GM19397 (cell line): Measurements from ENCODE around the gene ZNF107.

Source experiments
- ATAC-seq: cut with Tn5 transposase; IDR thresholded peaks from one replicate; pipeline ENCODE4 v1.9.1; 2021; ENCODE audit warnings: mild to moderate bottlenecking, moderate library complexity; ENCODE audit not compliant: unreplicated experiment

Gene ZNF107

DNA sequence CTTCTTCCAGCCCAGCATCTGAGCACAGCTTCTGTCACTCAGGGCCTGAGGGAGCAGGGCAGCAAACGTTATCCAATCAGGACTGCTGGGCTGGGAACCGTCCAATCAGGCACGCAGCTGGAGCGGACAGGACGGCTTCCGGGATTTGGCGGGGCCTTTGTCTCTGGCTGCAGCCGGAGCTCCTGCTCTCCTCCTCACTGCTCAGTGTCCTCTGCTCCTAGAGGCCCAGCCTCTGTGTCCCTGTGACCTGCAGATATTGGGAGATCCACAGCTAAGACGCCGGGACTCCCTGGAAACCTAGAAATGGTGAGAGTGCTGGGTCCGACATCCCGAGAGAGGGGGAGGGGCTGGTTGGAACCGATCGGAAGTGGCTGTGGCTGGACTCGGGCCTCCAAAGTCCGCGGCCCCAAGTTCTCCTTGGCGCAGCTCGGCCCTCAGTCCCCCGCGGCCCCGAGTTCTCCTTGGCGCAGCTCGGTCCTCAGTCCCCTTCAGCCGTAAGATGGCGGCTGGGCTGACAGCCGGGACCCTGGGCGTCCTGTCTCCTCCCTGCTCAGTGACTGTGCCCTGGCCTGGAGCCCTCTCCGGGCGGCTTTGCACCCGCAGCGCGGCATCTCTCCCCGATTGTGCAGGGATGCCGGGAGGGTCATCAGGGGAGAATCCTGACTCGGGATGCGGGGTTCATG is at the start of gene ZNF107:
TSS of gene ZNF107 (plus strand) at position 154 of the 683 bp plus-strand sequence. CDS start at position 304, 150 bp downstream.
- ATAC-seq: peak; percentile 99

DNA sequence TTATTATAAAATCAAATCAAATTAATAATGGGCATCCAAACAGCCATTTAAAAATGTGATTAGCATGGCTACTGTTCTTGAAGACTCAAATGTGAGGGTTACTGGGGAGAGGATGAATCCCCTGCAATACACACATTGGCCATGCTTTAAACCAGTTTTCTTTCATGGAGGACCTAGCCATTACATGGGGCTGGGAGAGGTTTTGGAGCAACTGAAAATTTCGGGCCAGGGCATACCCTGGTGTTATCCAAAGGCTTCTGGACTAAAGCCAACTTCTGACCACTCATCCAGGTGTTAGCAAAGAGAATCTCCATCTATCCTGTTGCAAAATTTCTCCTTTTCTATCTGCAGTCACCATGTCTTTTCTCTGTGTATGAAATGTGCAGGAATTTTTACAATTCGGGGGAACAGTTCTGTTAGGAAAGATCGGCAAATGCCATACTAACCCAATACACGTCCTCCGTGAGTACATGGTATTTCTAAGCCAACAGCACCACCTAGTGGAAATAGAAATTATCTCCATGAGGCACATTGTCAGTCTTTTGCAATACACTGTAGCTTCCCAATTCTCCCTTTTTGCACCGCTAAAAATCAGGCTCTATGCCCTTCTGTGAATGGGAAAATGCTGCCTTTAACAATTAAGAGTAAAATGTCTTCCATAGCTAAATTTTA is 47.0 kb upstream of the ZNF107 start:
- ATAC-seq: no peak

DNA sequence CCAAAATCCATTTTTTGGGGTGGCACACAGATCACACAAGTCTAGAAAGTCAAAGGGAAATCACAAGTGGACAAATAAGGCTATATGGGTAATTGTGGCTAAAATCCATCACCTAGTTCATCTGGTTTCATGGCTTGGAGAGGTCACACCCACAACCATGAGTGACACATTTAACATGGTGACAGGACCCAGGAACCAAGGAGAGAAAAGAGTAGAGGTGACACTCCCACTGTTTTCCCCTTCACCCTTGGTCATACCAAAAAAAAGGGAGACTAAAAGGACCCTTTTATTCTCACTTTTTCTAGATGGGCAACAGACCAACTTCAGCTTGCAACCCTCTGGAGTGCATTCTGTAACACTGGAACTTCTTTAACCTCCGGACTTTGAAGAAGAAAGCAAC is 46.2 kb upstream of the ZNF107 start:
- ATAC-seq: no peak

DNA sequence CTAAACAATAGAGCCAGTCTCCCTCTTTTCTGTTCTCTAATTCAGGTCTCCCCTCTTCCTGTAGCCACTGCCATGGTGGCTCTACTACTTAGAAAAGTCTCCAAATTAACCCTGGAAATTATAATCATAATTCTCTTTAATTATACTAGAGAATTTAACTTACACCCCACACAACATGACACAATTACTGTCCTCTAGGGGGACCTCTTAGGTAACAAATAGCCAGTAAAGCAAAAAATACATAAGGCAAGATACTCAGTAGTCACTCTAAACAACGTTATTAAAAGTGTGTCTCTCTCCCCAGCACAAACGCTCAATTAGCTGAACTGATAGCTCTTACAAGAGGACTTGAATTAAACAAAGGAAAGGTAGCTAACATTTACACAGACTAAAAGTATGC is 44.3 kb upstream of the ZNF107 start:
- ATAC-seq: no peak

DNA sequence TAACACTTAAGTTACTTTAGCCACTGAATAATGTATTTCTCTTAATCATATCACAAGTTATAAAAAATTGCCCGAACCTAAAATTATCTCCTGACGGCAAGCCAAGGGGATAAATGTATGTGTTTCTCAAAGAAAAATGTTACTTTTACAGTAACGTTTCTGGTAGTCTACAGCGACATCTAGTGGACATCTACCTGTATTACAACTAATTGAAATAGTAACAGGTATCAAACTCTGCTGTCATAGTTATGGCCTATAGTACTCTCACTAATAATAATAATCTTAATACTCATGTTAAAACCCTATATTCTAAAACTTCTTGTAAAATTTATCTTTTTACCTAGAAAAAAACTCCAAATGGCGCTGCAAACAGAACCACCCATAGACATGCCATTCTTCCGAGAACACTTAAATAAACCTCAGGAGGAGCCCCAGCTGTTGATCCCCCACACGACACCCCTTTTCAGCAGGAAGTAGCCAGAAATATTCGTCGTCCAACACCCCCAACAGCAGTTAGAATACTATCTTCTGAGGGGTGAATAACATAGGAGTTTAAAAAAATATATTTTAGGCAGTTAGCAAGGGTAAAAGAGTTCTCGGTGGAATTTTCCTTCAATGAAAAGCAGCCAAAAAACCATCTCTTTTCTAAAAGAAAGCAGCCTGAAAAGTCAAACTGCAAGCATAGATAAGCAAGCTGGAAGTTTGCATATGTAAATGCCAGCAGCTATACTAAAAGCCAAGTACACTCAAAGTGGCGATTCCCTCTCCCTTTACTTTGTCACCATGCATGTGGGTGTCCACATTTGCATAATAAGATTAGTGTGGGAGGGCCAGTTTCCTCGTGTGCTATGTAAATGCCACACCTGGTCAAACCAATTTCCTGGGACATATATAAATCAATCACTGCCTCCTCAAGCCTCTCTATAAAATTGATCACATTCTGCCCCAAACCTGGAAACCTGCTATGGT is 40.5 kb upstream of the ZNF107 start:
- ATAC-seq: no peak

DNA sequence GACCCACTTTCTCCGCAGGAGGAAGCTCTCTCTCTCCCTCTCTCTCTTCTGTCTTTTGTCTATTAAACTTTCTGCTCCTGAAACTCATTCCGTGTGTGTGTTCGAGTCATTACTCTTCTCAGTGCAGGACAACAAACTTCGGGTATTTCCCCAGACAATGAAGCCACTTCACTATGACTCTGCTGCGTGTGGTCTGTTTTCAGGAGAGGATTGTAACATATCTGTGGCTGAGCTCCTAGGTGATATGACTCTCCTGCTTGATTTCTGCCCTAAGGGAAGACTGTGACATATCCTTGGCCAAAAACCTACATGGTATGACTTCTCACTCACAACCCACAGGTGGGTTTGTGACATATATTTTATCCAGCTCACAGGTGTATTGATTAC is 39.9 kb upstream of the ZNF107 start:
- ATAC-seq: no peak

DNA sequence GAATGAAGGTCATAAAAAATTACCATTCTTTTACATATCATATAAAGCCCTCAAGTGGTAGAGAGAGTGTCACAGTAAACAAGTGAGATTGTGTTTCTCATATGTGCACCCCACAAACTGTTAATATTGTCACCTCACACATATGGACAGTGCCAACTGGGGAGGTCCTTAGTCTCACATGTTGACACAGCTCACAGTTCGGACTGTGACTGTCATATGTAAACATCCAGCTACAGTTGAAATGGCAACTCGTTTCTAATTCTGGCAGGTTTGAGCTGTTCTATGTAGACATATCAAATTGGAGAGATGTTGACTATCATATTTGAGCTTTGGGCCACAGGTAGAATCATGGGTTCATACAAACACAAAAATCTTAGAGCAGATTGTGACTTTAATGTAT is 39.4 kb upstream of the ZNF107 start:
- ATAC-seq: no peak

DNA sequence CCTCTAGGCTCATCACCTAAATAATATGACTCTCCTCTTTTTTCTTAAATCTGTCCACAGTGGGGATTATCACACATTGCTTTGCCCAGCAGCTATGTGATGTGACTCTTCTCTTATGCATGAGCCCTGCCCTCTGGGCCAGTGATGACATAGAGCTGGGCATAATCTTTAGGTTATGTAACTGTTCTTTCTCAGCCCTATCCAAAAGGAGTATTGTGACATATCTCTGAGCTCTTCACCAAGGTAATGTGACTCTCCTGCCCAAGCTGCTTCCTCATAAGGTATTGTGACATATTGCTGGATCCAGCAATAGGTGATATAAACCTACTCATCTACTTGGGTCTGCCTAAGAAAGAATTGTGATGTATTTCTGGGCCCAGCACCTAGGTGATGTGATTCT is 37.7 kb upstream of the ZNF107 start:
- ATAC-seq: no peak

DNA sequence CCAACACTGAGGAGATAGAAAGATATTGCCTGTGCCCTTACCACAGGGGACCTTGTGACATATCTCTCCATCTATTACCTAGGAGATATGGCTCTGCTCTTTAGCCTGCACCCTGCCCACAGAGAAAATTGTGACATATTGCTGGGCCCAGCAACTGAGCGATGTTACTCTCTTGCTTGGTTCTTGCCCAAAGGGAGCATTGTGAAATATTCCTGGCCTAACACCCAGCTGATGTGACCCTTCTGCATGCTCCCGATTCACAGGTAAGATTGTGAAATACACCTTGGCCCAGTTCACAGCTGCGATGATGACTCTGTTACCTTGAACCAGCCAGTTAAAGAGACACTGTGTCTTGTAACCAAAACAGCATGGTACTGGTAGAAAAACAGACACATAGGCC is 37.2 kb upstream of the ZNF107 start:
- no peak for ATAC-seq

DNA sequence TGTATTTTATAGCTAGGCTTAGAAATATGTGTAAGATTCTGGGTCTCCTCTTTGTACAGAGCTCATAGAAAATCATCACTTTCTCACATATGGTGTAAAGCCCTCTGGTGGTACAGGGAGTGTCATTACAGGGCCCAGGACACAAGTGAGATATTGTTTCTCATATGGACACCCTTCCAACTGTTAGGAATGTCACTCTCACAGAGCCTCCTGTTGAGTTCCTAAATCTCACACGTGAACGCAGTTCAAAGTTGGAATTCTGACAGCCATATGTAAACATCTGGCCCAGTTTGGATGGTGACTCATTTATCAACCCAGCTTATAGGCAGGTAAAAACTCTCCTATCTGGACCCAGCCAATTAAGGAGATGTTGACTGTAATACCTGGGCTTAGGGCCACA is 35.4 kb upstream of the ZNF107 start:
- ATAC-seq: no peak

DNA sequence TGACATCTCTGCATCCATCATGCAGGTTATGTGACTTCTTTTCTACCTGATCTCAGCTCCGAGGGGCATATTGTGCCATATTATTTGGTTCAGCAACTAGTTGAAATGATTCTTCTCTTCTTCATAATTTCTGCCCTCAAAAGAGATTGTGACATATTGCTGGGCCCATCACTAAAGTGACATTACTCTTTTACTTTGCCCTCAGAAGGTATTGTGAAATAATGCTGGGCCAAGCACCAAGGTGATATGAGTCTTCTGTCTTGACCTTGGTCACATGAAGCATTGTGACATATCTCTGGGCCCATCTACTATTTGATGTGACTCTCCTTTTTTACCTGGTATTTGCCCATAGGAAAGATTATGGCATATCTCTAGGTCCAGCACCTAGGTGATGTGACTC is 33.9 kb upstream of the ZNF107 start:
- ATAC-seq: no peak

DNA sequence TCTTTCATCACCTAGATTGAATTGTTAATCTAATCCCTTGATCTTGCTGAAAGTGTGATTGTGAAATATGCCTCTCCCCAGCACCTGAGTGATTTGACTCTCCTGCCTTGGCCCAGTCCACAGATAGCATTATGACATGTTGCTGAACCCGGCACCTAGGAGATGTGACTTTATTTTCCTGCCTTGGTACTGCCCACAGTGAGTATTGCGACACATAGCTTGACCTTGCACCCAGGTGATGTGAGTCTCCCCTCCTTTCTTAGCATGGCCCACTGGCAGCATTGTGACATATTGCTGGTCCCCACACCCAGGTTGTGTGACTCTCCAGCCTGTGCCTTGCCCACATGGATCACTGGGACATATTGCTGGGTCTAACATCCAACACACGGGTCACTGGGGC is 32.5 kb upstream of the ZNF107 start:
- ATAC-seq: no peak

DNA sequence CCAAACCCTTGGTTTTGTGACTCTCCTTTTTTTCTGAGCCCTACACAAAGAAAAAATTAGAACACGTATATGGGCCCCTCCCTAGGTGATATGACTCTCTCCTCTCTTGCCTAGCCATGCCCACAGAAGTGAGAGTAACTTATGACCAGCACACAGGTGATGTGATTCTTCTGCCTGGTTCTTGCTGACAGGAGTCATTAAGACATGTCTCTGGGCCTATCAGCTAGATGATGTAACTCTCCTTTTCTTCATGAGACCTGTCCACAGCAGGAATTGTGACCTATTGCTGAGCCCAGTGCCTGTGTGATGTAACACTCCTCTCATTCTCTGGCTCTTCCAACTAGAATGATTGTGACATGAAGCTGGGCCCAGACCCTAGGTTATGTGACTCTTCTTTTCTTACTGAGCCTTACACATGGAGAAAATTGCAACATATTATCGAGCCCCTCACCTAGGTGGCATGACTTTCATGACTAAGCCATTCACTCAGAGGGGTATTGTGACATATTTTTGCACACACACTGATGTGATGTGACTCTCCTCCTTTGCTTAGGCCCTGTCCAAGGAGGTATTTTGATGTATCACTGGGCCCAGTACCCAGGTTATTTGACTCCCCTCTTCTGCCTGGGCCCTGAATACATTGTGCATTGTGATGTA is 31.4 kb upstream of the ZNF107 start:
- no peak for ATAC-seq

DNA sequence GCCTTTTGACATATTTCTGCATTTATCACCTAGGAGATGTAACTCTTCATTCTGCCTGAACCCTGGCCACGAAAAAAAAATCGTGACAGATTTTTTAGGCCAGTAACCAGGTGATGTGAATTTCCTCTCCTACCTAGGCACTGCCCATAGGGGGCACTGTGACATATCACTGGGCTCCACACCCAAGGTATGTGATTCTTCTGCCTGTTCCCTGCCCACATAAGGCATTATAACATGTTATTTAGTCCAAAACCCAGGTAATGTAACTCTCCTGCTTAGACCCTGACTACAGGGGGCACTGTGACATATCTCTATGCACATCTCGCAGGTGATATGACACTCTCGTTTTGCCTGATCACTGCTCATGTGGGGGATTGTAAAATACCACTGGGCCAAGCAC is 29.5 kb upstream of the ZNF107 start:
- no peak for ATAC-seq

DNA sequence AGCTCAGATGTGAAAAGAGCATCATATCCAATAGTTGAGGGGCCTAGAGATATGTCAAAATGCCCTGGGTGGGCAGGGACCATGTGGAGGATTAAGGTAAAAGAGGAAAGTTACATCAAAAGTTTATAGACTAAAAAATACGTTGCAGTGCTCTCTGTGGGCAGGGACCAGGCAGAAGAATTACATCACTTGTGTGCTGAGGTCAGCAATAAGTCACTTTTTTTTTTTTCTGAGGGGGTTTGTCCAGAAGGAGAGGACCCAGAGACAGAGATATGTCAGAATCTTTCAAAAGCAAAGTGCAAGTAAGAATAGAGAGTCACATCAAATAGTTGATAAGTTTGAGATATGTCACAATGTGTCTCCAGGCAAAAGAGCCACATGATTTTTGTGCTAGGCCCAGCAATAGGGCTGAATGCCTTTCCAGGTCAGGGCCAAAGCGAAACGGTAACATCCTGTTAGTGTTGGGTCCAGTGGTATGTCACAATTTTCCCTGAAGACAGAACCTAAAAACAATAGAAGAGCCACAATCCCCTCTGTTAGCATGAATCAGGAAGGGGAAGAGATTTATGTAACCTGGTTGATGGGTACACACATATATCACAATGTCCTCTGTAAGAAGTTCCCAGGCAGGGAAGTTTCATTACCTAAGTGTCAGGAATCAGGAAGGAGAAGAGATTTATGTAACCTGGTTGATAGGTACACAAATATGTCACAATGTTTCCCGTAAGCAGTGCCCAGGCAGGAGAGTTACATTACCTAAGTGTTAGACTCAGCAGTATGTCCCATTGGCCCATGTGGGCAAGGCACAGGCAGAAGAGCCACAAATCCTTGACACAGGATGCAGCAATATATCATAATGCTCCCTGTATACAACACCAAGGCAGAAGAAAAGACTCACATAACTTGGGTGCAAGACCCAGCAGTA is 28.1 kb upstream of the ZNF107 start:
- ATAC-seq: no peak

DNA sequence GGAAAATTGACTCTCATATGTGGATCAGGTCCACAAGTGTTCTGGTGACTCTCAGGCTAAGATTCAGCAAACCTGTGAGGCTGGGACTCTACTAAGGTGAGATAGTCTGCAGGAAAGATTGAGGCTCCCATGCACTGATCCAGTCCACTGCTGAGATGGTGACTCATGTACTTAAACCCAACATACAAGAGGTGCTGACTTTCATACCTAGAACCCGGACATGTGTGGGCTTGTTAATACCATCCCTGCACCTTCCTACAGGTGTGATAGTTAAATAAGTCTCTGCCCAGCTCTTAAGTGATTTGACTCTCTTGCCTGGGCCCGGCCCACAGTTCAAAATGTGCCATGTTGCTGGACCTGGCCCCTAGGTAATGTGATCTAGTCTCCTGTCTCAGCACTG is 27.1 kb upstream of the ZNF107 start:
- ATAC-seq: no peak

DNA sequence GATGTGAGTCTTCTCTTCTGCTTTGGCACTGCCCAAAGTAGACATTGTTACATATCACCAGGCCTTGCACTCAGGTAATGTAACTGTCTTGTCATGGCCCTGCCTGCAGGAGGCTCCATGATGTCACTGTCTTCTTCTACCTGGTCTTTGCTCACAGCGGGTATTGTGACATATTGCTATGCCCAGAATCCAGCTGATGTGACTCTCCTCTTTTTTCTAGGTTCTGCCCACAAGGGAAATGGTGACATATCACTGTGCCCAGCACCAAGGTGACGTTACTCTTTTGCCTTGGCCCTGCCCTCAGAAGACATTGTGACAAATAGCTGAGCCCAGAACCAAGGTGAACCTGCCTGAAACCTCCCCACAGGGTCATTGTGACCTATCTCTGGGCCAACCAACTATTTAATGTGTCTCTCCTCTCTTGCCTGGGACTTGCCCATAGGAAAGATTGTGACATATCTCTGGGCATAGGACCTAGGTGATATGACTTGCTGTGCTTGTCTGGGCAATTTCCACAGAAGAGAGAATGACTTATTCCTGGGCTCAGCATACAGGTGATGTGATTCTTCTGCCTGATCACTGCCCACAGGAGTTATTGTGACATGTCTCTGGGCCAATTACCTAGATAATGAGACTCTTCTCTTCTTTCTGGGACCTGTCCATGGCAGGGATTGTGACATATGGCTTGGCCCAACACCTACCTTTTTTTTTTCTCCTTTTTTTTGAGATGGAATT is 26.5 kb upstream of the ZNF107 start:
- no peak for ATAC-seq

DNA sequence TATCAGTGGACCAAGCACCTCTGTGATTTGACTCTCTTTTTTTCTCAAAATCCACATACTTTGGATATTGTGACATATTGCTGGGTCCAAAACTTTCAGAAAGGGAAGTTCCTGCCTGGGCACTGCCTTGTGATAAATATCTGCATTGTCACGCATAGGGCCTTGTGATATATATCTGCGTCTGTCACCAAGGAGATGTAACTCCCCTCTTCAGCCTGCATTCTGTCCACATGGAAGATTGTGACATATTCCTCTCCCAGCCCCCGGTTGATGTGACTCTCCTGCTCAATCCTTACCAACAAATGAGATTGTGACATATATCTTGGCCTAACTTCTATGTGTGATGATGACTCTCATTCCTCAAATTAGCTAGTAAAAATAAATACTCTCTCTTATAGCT is 25.4 kb upstream of the ZNF107 start:
- ATAC-seq: no peak

DNA sequence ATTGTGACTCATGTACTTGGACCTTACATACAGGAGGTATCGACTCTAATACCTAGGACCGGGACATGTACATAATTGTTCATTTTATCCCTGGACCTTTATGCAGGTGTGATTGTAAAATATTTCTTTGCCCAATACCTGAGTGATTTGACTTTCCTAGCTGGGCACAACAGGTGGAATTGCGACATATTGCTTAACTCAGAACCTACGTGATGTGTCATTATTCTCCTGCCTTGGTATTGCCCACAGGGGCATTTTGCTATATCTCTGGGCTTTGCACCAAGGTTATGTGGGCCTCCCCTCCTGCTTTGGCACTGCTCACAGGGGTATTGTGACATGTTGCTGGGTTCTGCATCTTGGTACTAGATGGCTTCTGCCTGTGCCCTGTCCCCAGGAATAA is 23.9 kb upstream of the ZNF107 start:
- ATAC-seq: no peak
